D341Med (cell line): ENCODE results near the gene COA5.

ENCODE experiments used
- DNase-seq: peaks from one replicate; pipeline ENCODE4 v3.0.0; 2012; ENCODE audit warnings: low spot score

The COA5 gene

DNA sequence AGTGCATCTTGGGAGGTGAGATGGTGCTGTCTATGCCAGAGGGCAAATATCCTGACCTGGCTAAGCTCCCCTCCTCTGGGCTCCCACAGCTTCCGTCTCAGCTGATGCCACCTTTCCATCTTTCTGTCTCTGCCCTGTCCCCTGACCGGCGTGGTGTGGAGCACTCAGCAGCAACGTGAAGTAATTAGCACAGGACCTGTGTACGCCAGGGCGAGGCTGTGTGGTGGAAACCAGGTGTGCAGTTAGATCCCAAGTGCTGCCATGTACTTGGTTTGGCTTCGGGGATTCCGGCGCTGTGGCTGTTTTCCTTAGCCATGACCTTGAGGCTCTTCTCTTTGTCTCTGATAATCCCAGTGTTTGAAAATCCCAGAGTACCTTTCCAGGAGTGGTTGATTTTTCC, 36.5 kb downstream of the COA5 start:
- no peak for DNase-seq

DNA sequence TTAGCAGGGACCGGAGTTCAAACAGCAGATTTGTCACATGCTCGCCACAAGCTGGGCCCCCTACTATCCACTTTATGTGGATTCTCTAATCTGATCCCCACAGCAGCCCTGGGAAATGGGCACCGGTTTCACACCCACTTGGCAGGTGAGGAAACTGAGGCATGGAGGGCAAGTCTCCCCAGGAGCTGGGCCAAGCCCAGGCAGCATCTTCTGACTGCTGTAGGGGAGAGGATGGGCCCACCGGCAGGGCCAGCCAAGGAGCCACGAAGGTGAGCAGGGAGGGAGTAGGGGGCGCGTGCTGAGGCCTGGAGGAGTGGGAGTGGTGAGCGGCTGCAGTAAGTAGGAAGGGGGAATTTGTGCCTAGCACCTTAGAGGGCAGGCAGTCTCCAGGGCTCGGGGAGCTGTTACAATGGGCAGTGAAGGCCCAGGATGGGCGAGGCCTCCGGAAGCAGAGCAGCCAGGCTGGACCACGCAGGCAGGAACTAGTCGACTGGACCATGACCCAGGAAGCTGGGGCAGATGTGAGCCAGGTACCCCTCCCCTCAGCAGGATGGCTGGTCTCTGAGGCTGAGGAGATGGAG, 37.1 kb downstream of the COA5 start:
- DNase-seq: no peak

DNA sequence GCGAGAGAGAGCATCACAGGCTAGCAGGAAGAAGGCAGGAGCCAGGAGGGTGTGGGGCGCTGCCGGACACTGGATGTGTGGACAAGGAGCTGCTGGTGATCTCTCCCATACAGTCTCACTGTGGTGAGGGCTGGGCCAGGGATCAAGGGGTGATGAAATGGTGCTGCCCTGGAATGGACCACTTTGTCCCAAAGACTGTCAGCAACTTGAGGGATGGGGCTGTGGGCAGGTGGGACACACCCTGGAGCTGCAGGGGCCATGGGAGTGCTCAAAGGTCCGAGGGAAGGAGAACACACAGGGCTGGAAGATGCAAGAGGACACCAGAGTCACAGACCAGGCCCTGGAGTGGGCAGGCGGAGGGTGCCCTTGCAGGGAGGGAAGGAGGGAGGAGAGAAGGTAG, 38.0 kb downstream of the COA5 start:
- DNase-seq: no peak

DNA sequence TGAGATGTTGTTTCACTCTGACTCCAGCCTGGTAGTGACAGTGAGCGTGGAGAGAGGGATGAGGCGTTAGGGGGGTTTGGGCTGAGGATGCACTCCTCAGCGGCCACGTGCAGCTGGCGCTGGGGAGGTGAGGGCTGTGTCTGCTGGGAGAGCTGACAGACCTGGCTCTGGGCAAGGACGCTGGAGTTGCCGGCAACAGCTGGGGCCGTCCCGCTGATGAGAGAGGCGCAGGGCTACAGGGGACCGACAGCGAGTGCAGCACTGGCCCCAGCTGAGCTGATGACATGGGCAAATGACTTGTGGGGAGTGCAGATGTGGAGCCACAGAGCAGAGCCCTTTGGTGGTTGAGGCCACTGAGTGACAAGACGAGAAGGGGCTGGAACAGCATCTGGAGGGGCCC, 38.4 kb downstream of the COA5 start:
- no peak for DNase-seq

DNA sequence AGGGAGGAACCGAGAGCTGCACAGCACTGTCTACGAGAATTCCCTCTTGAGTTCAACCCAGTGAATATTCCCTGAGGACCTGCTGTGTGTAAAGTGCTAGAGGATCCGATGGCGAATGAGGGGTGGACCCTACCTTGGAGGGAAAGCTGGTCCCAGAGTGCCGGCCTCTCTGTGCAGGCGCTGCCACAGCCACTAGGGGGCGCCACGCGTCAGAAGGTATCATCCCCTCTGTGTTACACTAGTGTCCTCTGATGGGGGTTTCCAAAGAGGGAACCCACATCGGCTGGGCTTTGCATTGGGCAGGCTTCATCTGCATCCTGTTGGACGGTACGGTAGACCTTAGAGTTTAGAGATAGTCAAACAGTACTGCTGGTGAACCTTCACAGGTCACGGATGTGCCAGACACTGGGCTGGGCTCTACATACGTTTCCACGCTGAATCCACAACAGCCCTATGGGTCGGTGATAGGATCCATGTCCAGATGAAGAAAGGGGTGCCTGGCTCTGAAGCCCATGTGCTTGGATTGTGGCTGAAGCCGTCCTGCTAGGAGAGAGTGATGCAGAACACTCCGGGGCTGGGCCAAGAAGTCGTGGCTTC, 39.0 kb downstream of the COA5 start:
- peak; percentile 79 for DNase-seq

DNA sequence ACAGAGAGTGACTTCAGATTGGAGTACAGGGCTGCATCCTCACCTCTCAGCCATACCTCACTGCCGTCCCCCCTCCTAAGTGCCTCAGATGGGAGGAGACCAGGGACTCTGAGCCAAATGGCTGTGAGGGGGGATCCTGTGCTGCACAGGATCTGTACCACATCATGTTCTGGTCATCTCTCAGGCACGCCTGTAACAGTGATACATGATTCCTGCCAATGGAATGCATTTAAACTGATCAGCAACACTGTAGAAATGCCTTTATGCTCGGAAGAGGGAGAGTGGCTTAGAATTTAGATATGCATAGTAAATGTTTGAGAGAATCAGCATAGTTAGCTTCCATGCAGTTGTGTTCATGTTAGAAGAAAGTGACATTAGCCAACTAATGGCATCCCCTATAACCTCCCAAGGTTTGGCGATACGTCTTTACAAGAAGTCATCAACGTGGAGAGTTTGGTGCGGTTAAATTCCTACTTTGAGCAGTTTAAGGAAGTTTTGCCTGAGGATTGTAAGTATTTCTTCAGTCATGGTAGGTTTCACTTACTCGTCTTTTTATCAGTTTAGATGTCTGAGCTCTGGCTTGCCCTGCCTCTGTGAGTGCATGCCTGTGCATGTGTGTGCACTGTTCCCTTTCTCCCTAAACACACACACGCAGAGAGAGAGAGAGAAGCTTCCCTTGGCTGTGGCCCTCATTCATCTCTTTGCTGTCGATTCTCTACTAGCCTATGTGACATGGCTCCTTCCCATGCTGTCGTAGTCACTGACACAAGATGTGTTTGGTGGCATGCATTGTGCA, 40.0 kb downstream of the COA5 start:
- DNase-seq: no peak

DNA sequence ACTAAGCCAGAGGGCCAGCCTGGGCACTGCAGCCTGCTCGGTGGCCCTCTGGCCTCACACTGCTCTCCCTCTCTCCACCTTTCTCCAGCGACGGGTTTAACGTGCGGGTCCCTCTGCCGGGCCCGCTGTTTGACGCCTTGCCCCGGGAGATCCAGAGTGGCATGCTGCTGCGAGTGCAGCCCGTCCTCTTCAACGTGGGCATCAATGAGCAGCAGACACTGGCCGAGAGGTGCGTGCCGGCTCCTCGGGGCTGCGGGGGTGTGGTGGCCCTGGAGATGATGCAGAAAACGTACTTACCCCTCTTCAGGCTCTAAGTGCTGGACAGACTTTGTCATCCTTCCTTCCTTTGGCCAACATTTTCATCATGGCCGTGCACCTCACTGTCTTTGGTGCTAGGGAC, 42.4 kb downstream of the COA5 start:
- no peak for DNase-seq

DNA sequence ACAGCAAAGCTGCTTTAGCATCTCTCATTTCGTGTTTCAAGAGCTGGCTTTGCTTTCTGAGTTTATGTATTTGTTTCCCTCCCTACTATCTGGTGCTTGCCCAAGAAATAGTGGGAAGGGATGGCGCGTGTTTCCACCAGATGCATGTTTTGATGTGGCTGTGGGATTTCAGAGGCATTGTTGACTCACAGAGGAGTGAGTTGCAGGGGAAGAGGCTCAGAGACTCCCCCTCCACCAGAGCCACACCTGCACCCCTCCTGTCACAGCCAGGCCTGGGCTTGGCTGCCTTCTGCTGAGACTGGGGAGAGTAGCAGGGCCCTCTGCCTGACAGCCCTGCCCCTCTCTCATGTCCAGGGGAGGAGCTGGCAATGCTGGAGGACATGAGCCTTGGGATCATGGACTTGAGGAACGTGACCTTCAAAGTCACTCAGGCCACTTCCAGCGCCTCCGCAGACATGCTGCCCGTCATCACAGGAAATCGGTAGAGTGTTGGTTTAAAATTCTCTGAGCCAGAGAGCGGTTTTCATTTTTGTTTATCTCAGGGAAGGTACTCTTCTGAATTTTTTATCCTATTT, 42.9 kb downstream of the COA5 start:
- no peak for DNase-seq

DNA sequence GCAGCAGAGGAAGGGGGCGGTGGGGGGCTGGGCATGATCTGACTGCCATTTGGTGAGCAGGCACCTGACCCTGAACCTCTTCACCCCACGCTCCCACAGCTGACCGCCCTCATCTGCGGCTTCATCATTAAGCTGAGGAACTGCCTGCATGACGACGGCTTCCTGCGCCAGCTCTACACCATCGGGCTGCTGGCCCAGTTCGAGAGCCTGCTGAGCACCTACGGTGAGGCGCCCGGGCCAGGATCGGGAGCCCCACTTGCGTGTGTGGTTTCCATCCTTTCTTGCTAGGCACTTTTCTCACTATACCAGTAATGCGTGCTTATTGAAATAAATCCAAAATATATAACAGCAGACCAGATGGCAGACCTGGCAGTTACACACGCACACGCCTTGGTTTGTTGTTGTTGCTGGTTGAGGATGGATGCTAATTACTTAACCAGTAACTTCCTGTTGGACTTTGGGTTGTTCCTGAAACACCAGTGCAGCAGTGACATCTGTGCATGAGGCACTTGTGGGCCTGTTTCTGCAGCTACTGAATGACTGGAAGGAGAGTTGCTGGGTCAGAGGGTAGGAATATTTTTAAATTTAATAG, 43.7 kb downstream of the COA5 start:
- no peak for DNase-seq

DNA sequence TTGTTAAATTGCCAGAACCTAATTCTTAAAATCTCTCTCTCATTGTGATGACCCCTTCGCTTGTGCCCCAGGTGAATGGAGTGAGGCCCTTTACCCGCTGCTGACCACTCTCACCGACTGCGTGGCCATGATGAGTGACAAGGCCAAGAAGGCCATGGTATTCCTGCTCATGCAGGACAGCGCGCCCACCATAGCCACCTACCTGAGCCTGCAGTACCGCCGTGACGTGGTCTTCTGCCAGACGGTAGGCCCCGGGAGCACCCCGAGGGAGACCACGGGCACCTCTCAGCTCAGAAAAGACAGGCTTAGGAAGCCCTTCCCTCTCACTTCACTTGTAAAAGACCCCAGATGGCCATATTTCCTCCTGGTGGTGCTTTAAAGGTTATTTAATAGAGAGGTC, 44.9 kb downstream of the COA5 start:
- DNase-seq: no peak

DNA sequence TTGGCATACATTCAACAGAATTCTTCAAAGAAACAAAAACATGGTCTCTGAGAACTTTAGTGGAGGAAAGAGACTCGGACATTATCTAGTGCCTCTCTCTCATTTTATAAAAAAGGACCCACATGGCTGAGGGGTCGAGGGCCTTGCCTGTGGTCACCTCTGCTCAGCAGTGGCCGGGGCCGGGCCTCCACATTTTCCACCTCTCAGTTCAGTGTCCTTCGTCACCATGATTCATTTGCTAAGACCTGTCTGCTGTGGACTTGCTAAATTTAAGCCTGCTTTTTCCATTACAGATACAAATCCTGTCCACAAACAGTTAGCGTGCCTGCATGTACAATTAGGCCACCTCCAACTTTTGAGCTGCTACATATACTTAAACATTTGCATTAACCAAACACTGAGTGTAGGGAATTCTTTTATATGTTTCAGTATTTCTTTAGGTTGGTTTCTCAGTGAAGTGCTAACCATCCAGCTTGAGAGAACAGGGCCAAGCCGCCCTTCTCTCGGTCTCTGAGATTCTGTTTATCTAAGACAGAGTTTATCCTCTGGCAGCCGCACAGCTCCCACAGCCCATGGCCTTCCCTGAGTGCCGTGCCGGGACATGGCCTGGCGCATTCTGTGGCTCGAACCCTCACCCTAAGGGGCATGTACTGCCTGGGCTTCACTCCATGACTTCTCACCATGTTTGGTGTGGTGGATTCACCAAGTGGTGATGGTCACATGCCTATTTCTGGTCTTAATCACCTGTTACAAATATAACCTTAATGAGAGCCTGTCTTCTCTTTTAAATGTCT, 46.2 kb downstream of the COA5 start:
- no peak for DNase-seq

DNA sequence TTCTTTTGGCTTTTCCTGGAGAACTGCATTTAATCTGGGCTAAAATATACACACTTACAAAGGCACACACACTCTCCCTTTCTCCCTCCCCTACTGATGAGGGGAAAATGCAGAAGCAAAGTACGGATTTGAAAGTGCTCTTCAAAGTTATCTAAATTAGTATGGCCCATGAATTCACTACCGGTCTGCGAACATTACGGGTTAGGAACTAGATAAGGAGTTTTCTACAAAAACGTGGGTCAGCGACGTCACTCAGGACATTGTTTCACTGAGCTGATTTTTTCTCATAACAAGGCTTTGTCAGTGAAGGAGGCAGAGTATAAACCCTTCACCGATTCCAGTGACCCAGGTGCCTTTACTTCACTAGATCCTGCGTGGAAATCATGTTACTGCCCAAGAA, 47.3 kb downstream of the COA5 start:
- no peak for DNase-seq

DNA sequence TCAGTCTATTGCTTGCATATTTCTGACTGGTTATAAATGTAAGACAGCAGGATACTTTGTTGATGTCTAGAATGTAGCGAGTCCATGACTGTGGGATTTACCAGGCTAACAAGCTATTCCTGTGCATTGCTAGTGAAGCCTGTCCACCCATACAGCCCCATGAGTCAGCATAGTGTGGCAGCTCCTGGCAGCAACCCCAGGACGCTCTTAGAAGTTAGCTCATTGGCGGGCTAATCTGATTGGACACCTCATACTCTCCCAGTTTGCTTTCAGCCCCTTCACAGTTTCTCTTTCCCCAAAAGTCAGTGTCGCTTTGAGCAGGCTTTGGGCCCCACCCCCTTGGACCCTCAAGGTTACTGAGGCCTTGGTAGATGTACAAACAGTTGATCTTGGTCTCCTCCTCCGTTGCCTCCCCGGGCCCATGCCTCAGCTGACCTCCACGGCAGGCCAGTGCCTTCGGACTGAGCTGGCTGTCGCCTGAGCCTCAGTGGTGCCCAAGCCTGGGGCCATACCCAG, 48.0 kb downstream of the COA5 start:
- DNase-seq: no peak

DNA sequence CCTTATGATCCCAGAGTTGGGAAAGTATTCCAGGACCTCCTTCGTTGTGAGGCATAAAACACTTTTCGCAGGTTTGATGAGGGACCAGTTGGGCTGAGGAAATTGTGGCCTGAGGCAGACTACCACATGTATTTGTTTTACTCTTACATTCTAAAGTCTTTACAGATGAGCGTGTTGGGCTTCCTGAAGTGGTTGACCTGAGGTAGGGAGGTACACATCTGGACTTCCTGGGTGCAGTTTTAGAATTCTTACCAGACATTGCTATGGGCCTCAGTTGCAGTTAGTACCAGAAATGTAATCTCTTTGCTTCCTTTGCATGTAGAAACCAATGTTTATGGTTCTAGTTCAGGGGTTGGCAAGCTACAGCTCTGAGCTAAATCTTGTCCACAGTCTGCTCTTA, 48.7 kb downstream of the COA5 start:
- no peak for DNase-seq

DNA sequence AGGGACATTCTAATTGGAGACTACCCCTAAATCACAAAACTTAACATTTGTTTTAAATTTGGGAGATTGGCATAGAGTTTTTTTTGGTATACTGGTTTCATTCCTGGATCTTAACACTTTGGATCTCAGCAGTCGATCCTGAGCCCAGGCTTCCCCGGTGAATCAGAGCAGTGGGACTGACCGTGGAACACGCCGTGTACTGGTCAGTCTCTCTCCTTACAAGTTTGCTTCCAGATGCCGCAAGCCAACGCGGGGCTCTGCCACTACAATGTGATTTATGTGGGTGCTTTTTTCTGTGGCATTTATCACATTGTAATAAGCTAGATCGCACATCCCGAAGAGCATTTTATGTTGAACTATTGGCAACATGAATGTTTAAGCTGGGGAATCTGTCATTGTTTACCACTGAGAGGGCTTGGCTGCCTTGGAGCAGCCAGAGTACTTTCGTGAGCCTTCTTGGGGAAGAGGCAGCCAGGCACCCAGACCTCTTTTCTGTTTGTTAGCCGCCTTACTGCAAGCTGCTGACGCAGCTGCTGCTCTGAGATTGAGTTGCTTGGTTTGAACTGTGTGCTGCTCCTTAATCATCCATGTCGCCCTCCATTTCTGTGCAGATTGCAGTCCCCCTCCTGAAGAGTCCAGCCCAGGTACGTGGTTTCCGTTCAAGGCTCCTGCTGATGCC, 49.3 kb downstream of the COA5 start:
- no peak for DNase-seq

DNA sequence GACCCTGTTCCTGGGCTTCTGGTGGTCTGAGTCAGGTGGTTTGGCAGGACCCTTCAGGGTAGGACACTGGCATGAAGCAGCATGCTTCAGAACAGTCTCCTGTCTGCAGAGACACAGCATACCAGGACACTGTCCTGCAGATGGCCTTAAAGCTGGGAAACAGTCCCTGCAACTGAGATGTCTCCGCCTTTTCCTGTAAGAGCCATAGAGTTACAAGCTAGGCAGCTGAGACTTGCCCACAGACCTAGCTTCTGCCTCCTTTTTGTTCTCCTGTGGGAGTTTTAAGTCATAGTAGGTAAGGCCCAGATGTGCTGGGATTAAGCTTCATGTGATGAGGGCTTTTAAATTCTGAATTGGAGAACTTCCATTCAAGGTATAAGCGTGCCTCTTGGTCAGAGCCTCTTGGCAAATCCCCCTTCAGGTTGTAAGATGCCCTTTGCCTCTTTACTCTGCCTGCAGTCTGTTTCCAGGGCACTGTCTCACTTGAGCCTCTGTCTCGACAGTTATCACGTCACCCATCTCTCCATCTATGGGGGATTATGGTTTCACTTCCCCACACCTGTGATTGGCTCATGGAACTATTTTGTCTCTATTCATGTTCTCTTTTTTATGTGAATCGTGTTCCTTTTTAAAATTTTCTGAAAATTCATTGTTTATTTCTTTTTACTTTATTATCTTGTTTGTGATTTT, 51.8 kb downstream of the COA5 start:
- DNase-seq: no peak

DNA sequence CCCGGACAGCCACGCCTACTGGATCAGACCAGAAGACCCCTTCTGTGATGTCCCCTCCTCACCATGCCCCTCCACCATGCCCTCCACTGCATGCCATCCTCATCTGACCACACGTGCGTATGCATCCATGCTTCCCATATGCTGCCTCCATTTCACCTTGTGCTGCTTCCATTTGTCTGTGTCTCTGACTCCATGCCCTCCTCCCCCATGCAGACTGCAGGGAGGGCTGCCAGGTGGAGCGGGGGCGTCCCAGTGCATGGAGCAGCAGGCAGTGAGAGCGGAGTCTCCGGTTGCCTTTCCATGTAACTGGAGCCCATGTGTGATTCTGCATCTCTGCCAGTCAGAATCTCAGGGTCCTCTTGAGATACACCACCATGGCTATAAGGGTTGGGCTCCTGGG, 52.6 kb downstream of the COA5 start:
- no peak for DNase-seq

DNA sequence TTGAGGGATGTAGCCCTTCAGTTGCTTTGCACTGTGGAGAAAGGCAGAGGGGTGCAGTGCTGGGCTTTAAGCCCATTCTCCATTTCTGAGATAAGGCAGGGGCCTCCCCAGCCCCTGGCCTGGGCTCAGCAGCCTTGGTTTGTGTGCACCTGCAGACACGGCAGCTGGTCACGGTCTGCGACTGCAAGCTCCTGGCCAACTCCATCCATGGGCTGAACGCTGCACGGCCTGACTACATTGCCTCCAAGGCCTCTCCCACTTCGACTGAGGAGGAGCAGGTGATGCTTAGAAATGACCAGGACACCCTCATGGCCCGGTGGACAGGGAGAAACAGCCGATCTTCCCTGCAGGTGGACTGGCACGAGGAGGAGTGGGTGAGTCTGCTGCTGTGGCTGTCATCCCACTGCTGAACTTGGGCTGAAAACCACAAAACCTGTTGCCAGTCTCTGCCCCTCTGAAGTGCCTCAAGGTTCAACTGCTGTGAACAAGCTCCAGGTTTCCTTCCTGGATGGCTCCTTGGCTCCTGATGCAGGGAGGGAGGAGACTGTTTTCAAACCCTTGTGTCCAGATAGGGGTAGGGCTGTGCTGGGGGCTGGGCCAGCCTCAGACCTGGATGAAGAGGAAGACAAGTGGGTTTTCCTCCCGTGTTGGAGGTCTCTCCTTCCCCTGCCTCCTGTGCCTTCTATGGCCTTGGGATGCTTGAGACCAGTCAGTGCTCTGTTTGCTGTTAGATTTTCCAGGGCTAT, 54.0 kb downstream of the COA5 start:
- no peak for DNase-seq

DNA sequence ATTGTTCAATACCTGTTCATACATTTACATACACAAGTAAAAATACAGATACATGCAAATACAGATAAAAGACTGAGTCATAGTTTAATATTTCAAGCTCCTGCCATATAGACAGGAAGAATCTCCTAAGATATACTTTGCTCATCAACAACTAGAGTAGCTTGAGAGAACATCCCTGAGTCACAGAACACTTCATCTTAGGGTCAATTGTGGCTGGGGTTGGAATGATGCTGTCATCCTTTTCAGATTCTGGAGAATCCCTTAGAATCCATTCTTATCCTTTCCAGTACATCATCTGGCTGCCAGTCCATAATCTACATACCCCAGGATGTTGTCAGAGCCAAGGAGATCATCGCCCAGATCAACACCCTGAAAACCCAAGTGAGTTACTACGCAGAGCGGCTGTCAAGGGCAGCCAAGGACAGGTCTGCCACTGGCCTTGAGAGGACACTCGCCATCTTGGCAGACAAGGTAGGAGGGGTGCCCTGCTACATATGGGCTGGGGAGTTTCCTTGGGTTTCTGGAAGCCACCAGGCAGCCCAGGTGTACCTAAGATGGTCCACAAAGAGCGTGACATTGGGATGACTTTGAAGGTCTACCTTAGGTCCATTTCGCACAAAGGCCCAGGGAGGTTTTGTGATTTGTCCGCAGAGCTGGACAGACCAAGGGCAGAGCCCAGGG, 55.7 kb downstream of the COA5 start:
- DNase-seq: no peak
